Neural cell (in vitro differentiated cells): ENCODE results near the gene ZNF281.

Experiments
- EP300 ChIP-seq: fragments of 450-650 bp; conservative IDR thresholded peaks from 2 replicates; pipeline ENCODE4 v1.6.1; 2014; ENCODE audit warnings: antibody characterized with exemption, mild to moderate bottlenecking, moderate library complexity; ENCODE audit not compliant: poor library complexity, severe bottlenecking
- EZH2 ChIP-seq: fragments of 200-600, 300-800 bp; shearing (Covaris generic), sonication (generic); IDR thresholded peaks from 2 replicates; pipeline ENCODE4 v1.6.1; 2014; ENCODE audit warnings: antibody characterized with exemption, low read length, borderline replicate concordance, mild to moderate bottlenecking; ENCODE audit not compliant: insufficient read depth, poor library complexity, severe bottlenecking
- MXI1 ChIP-seq: fragments of 450-650 bp; conservative IDR thresholded peaks from 2 replicates; pipeline ENCODE4 v1.6.1; 2014; ENCODE audit warnings: antibody characterized with exemption, mild to moderate bottlenecking; ENCODE audit not compliant: poor library complexity, severe bottlenecking
- POLR2AphosphoS5 ChIP-seq: IDR thresholded peaks from 2 replicates; pipeline ENCODE4 v1.6.1; 2012
- RAD21 ChIP-seq: fragments of 450-650 bp; conservative IDR thresholded peaks from 2 replicates; pipeline ENCODE4 v1.6.1; 2014; ENCODE audit warnings: antibody characterized with exemption, mild to moderate bottlenecking, moderate library complexity
- REST ChIP-seq: IDR thresholded peaks from 2 replicates; pipeline ENCODE4 v1.6.1; 2012; ENCODE audit warnings: borderline replicate concordance
- SMC3 ChIP-seq: fragments of 450-650 bp; conservative IDR thresholded peaks from 2 replicates; pipeline ENCODE4 v1.6.1; 2014; ENCODE audit warnings: antibody characterized with exemption, mild to moderate bottlenecking, moderate library complexity; ENCODE audit not compliant: poor library complexity
- TAF1 ChIP-seq: IDR thresholded peaks from 2 replicates; pipeline ENCODE4 v1.6.1; 2012; ENCODE audit warnings: low read depth
- TF ChIP-seq, protein P1 (sequence below): fragments of 450-650 bp; IDR thresholded peaks from 2 replicates; pipeline ENCODE4 v1.5.1; 2014; ENCODE audit warnings: antibody characterized with exemption, mild to moderate bottlenecking, moderate library complexity; ENCODE audit not compliant: poor library complexity, severe bottlenecking

- TF ChIP-seq, protein P1, sequence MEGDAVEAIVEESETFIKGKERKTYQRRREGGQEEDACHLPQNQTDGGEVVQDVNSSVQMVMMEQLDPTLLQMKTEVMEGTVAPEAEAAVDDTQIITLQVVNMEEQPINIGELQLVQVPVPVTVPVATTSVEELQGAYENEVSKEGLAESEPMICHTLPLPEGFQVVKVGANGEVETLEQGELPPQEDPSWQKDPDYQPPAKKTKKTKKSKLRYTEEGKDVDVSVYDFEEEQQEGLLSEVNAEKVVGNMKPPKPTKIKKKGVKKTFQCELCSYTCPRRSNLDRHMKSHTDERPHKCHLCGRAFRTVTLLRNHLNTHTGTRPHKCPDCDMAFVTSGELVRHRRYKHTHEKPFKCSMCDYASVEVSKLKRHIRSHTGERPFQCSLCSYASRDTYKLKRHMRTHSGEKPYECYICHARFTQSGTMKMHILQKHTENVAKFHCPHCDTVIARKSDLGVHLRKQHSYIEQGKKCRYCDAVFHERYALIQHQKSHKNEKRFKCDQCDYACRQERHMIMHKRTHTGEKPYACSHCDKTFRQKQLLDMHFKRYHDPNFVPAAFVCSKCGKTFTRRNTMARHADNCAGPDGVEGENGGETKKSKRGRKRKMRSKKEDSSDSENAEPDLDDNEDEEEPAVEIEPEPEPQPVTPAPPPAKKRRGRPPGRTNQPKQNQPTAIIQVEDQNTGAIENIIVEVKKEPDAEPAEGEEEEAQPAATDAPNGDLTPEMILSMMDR: no peak
- TF ChIP-seq EZH2 (no peak), EP300 (no peak), TAF1 (no peak), RAD21 (no peak), REST (no peak), POLR2AphosphoS5 (no peak), MXI1 (no peak), SMC3 (no peak)
Measured at GRCh38 chr1:200411406-200412257, 1.8 kb upstream of the ZNF281 start.
